ENCODE measurements around the gene CBR4.

CBR4 gene

GRCh38 chr4:169050881-169051760, 41.1 kb upstream of the CBR4 start:
- peak in 1 of 2 donors; percentile 42 for DNase-seq (ENCODE audit: low read depth in 2 of 2)
- no peak for TF ChIP-seq CTCF (IDR thresholded peaks at IDR 0.05; ENCODE audit: low read depth, low read length)
- H3K4me3 ChIP-seq (replicated peaks in 1 of 2; ENCODE audit: low read depth in 2 of 2, low read length in 2 of 2) = no peak overlapping the region

GRCh38 chr4:169050284-169050683, 40.2 kb upstream of the CBR4 start:
- no peak for TF ChIP-seq CTCF (IDR thresholded peaks at IDR 0.05; ENCODE audit: low read depth, low read length)
- no peak overlapping the region for H3K4me3 ChIP-seq (replicated peaks in 1 of 2; ENCODE audit: low read depth in 2 of 2, low read length in 2 of 2)
- DNase-seq (ENCODE audit: low read depth in 2 of 2) = peak in 1 of 2 donors; percentile 74

- no peak for TF ChIP-seq CTCF (IDR thresholded peaks at IDR 0.05; ENCODE audit: low read depth, low read length)
- H3K4me3 ChIP-seq (replicated peaks in 1 of 2; ENCODE audit: low read depth in 2 of 2, low read length in 2 of 2) = no peak overlapping the region
- DNase-seq (ENCODE audit: low read depth in 2 of 2) = no peak
These were observed 38.9 kb upstream of the CBR4 start for GRCh38 chr4:169048868-169049414.

- no peak for TF ChIP-seq CTCF (IDR thresholded peaks at IDR 0.05; ENCODE audit: low read depth, low read length)
- no peak for DNase-seq (ENCODE audit: low read depth in 2 of 2)
- H3K4me3 ChIP-seq (replicated peaks in 1 of 2; ENCODE audit: low read depth in 2 of 2, low read length in 2 of 2) = no peak overlapping the region
These were observed 37.9 kb upstream of the CBR4 start for GRCh38 chr4:169047956-169048355.

- no peak for TF ChIP-seq CTCF (IDR thresholded peaks at IDR 0.05; ENCODE audit: low read depth, low read length)
- DNase-seq (ENCODE audit: low read depth in 2 of 2) = peak in 1 of 2 donors; percentile 24
- H3K4me3 ChIP-seq (replicated peaks in 1 of 2; ENCODE audit: low read depth in 2 of 2, low read length in 2 of 2) = no peak overlapping the region
These were observed 36.0 kb upstream of the CBR4 start for GRCh38 chr4:169045862-169046584.

GRCh38 chr4:169044714-169045447, 34.8 kb upstream of the CBR4 start:
- DNase-seq (ENCODE audit: low read depth in 2 of 2) = no peak
- no peak for TF ChIP-seq CTCF (IDR thresholded peaks at IDR 0.05; ENCODE audit: low read depth, low read length)
- no peak overlapping the region for H3K4me3 ChIP-seq (replicated peaks in 1 of 2; ENCODE audit: low read depth in 2 of 2, low read length in 2 of 2)
